ENCODE measurements around the gene ZNF668. TPM values are rescaled to one million over a fixed set of nuclear protein-coding genes. Genes with fewer than 3 reads are reported as not detected.

ZNF668 gene
- total and polyA plus RNA-seq, 2 experiments from 2014 or later, result 6.2 to 13.1 TPM

- H3K79me2 ChIP-seq (replicated peaks; ENCODE audit: insufficient read depth), result no peaks in the 10 kb centered on the region; the same call in 1 of the 2 replicates
- peaks cover 30% of the 10 kb centered on the region for H3K36me3 Mint-ChIP-seq (ENCODE audit: low read depth)
- no peak overlapping the region for H2AFZ ChIP-seq
- no peak overlapping the region for H3K4me3 Mint-ChIP-seq
- H3K4me2 ChIP-seq, result no peak overlapping the region
- ATAC-seq, result no peak
- no peaks in the 10 kb centered on the region for H3K36me3 ChIP-seq (ENCODE audit: insufficient read depth)
- no peaks in the 10 kb centered on the region for H3K27me3 ChIP-seq (ENCODE audit: insufficient read depth)
- no peak overlapping the region for H3K27ac ChIP-seq (ENCODE audit: low read depth)
- no peaks in the 10 kb centered on the region; the same call in 1 of the 3 replicates for H3K9me3 Mint-ChIP-seq
- peaks cover 9% of the 10 kb centered on the region; the same call in 1 of the 3 replicates for H3K4me1 Mint-ChIP-seq
- no peak for DNase-seq (ENCODE audit: low spot score)
- no peak overlapping the region for H3K27ac Mint-ChIP-seq
- TF ChIP-seq REST (IDR thresholded peaks at IDR 0.05; ENCODE audit: unreplicated experiment), result no peak
- no peak for TF ChIP-seq ZNF331 (CRISPR knock-in tag; IDR thresholded peaks at IDR 0.05; ENCODE audit: low read depth)
- no peak for TF ChIP-seq EZH2phosphoT487 (IDR thresholded peaks at IDR 0.05; ENCODE audit: unreplicated experiment)
- TF ChIP-seq CREB1 (CRISPR knock-in tag; IDR thresholded peaks at IDR 0.05; ENCODE audit: low read depth), result no peak
- TF ChIP-seq CTCF (conservative IDR thresholded peaks at IDR 0.05; ENCODE audit: low read depth in 2 of 2), result no peak
- TF ChIP-seq ZNF462 (CRISPR knock-in tag; IDR thresholded peaks at IDR 0.05), result no peak
- no peak for TF ChIP-seq EZH2 (IDR thresholded peaks at IDR 0.05; ENCODE audit: low read depth, unreplicated experiment)
- TF ChIP-seq JUNB (IDR thresholded peaks at IDR 0.05; ENCODE audit: unreplicated experiment), result no peak
- no peak for TF ChIP-seq POLR2AphosphoS5 (IDR thresholded peaks at IDR 0.05; ENCODE audit: low read depth)
- no peak for TF ChIP-seq NANOG (IDR thresholded peaks at IDR 0.05; ENCODE audit: borderline replicate concordance)
- no peak for TF ChIP-seq ZNF114 (CRISPR knock-in tag; IDR thresholded peaks at IDR 0.05)
- no peak for TF ChIP-seq STAT1 (IDR thresholded peaks at IDR 0.05; ENCODE audit: unreplicated experiment)
- TF ChIP-seq ETS1 (IDR thresholded peaks at IDR 0.05), result no peak
- H4K20me1 ChIP-seq (replicated peaks; ENCODE audit: insufficient read depth), result peaks cover 7% of the 10 kb centered on the region
- peaks cover 17% of the 10 kb centered on the region for H3K27me3 Mint-ChIP-seq (ENCODE audit: insufficient read depth, low read depth, poor library complexity)
- peaks cover 15% of the 10 kb centered on the region; the same call in 1 of the 2 replicates for H3F3A ChIP-seq (replicated peaks; ENCODE audit: low read depth)
- no peaks in the 10 kb centered on the region for H3K9me2 ChIP-seq (ENCODE audit: insufficient read depth)
- no peak overlapping the region for H3K4me3 ChIP-seq
- H3K4me1 ChIP-seq (ENCODE audit: insufficient read depth), result peaks cover 6% of the 10 kb centered on the region; the same call in 1 of the 2 replicates
These were observed 37.9 kb upstream of the ZNF668 start for GRCh38 chr16:31111881-31112466.
